DOHH2 (cell line): ENCODE measurements around the gene EPHA2.

Experiments used
- EZH2phosphoT487 ChIP-seq: fragments of 200-600 bp; sonication (generic); IDR thresholded peaks from 2 replicates; pipeline ENCODE4 v1.6.1; 2017; ENCODE audit warnings: borderline replicate concordance, mild to moderate bottlenecking, antibody characterized with exemption, low read length, moderate library complexity, mixed read lengths
- TF ChIP-seq, protein P1 (sequence below): fragments of 200-600 bp; sonication (generic); IDR thresholded peaks from one replicate; pipeline ENCODE4 v1.5.1; 2014; ENCODE audit warnings: antibody characterized with exemption, mild to moderate bottlenecking, low read depth, low read length; ENCODE audit not compliant: poor library complexity, severe bottlenecking

DNA sequence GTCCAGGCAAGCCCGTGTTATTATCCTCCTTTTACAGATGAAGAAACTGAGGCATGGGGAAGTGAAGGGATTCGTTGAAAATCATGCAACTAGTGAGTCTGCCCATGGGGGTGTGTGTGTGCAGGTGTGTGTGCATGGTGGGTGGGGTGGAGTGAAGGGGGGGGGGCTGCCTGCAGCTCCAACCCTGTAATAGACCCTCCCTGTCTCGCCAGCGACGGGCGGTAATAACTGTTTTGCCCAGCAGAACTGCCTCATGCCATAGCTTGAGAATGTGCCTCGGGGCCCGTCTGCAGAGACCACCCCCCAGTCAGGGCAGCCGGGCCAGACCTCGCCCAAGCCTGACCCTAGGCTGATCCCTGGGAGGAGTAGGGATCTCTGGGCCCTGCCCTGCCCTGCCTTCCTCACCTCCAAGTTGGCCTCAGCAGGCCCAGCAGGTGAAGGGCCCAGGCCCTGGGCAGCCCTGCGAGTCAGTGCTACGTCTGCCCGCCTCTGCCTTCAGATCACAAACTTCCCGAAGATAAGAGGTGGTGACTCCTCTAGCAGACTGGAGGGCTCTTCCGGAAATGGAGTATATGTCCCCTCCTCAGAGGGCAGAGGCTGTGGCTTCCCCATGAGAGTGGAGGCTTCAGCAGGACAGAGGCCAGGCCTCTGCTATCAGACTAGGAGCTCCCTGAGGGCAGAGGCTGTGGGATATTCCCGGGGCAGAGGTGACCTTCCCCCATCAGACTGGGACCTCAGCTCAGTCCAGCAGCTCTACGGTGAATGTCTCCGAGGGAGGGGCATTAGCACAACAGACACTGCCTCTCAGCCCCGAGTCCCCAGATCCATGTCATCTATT, 15.7 kb upstream of the EPHA2 start:
- TF ChIP-seq, protein P1, sequence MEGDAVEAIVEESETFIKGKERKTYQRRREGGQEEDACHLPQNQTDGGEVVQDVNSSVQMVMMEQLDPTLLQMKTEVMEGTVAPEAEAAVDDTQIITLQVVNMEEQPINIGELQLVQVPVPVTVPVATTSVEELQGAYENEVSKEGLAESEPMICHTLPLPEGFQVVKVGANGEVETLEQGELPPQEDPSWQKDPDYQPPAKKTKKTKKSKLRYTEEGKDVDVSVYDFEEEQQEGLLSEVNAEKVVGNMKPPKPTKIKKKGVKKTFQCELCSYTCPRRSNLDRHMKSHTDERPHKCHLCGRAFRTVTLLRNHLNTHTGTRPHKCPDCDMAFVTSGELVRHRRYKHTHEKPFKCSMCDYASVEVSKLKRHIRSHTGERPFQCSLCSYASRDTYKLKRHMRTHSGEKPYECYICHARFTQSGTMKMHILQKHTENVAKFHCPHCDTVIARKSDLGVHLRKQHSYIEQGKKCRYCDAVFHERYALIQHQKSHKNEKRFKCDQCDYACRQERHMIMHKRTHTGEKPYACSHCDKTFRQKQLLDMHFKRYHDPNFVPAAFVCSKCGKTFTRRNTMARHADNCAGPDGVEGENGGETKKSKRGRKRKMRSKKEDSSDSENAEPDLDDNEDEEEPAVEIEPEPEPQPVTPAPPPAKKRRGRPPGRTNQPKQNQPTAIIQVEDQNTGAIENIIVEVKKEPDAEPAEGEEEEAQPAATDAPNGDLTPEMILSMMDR: no peak
- no peak for TF ChIP-seq EZH2phosphoT487
